ENCODE results near the gene MAPK4. TPM values are rescaled to one million over a fixed set of nuclear protein-coding genes. Genes with fewer than 3 reads are reported as not detected.

Gene MAPK4
- total RNA-seq, 1 donor from 2014 or later, result not detected

- H3K4me3 Mint-ChIP-seq (ENCODE audit: low read depth), result no peak overlapping the region
- no peak overlapping the region for H3K27ac Mint-ChIP-seq
- no peaks in the 10 kb centered on the region for H3K4me1 Mint-ChIP-seq (ENCODE audit: low read depth)
- no peaks in the 10 kb centered on the region for H3K36me3 Mint-ChIP-seq (ENCODE audit: low read depth)
- H3K9me3 Mint-ChIP-seq, result no peaks in the 10 kb centered on the region
- intact Hi-C loops (cut with micrococcal nuclease), result no loop called here
- no peak for DNase-seq (ENCODE audit: low spot score)
- peaks cover 13% of the 10 kb centered on the region for H3K27me3 Mint-ChIP-seq (ENCODE audit: low read depth)
These were observed 60.0 kb downstream of the MAPK4 start for GRCh38 chr18:50619861-50620275.

GRCh38 chr18:50620319-50620718 is 60.4 kb downstream of the MAPK4 start:
- Mint-ChIP-seq H3K9me3 (no peaks in the 10 kb centered on the region), H3K4me1 (ENCODE audit: low read depth) (no peaks in the 10 kb centered on the region), H3K27ac (no peak overlapping the region), H3K4me3 (ENCODE audit: low read depth) (no peak overlapping the region), H3K27me3 (ENCODE audit: low read depth) (peaks cover 13% of the 10 kb centered on the region), H3K36me3 (ENCODE audit: low read depth) (no peaks in the 10 kb centered on the region)
- intact Hi-C loops (cut with micrococcal nuclease), result no loop called here
- DNase-seq (ENCODE audit: low spot score), result no peak

GRCh38 chr18:50621366-50621765 is 61.5 kb downstream of the MAPK4 start:
- H3K27me3 Mint-ChIP-seq (ENCODE audit: low read depth), result peaks cover 13% of the 10 kb centered on the region

GRCh38 chr18:50622320-50622719 is 62.4 kb downstream of the MAPK4 start:
- intact Hi-C loops (cut with micrococcal nuclease), result no loop called here
- Mint-ChIP-seq H3K27ac (no peak overlapping the region), H3K4me1 (ENCODE audit: low read depth) (no peaks in the 10 kb centered on the region), H3K27me3 (ENCODE audit: low read depth) (peaks cover 13% of the 10 kb centered on the region), H3K36me3 (ENCODE audit: low read depth) (no peaks in the 10 kb centered on the region), H3K9me3 (no peaks in the 10 kb centered on the region), H3K4me3 (ENCODE audit: low read depth) (no peak overlapping the region)
- no peak for DNase-seq (ENCODE audit: low spot score)

More at GRCh38 chr18:50621366-50621765, 61.5 kb downstream of the MAPK4 start:
- DNase-seq (ENCODE audit: low spot score), result no peak
- Mint-ChIP-seq H3K27ac (no peak overlapping the region), H3K36me3 (ENCODE audit: low read depth) (no peaks in the 10 kb centered on the region), H3K4me1 (ENCODE audit: low read depth) (no peaks in the 10 kb centered on the region), H3K9me3 (no peaks in the 10 kb centered on the region), H3K4me3 (ENCODE audit: low read depth) (no peak overlapping the region)
- intact Hi-C loops (cut with micrococcal nuclease), result no loop called here

- H3K9me3 Mint-ChIP-seq, result no peaks in the 10 kb centered on the region
- H3K4me3 Mint-ChIP-seq (ENCODE audit: low read depth), result no peak overlapping the region
- no peak overlapping the region for H3K27ac Mint-ChIP-seq
- DNase-seq (ENCODE audit: low spot score), result no peak
- H3K27me3 Mint-ChIP-seq (ENCODE audit: low read depth), result peaks cover 13% of the 10 kb centered on the region
- H3K4me1 Mint-ChIP-seq (ENCODE audit: low read depth), result no peaks in the 10 kb centered on the region
- intact Hi-C loops (cut with micrococcal nuclease), result no loop called here
- no peaks in the 10 kb centered on the region for H3K36me3 Mint-ChIP-seq (ENCODE audit: low read depth)
These were observed 63.0 kb downstream of the MAPK4 start for GRCh38 chr18:50622865-50623393.

GRCh38 chr18:50623694-50624352 is 63.9 kb downstream of the MAPK4 start:
- intact Hi-C loops (cut with micrococcal nuclease), result no loop called here
- no peaks in the 10 kb centered on the region for H3K9me3 Mint-ChIP-seq
- H3K27ac Mint-ChIP-seq, result no peak overlapping the region
- DNase-seq (ENCODE audit: low spot score), result no peak
- no peaks in the 10 kb centered on the region for H3K4me1 Mint-ChIP-seq (ENCODE audit: low read depth)
- H3K36me3 Mint-ChIP-seq (ENCODE audit: low read depth), result no peaks in the 10 kb centered on the region
- H3K27me3 Mint-ChIP-seq (ENCODE audit: low read depth), result peaks cover 13% of the 10 kb centered on the region
- H3K4me3 Mint-ChIP-seq (ENCODE audit: low read depth), result no peak overlapping the region

GRCh38 chr18:50624981-50625380 is 65.1 kb downstream of the MAPK4 start:
- DNase-seq (ENCODE audit: low spot score), result no peak
- Mint-ChIP-seq H3K27ac (no peak overlapping the region), H3K4me3 (ENCODE audit: low read depth) (no peak overlapping the region), H3K9me3 (no peaks in the 10 kb centered on the region), H3K27me3 (ENCODE audit: low read depth) (peaks cover 13% of the 10 kb centered on the region), H3K36me3 (ENCODE audit: low read depth) (no peaks in the 10 kb centered on the region), H3K4me1 (ENCODE audit: low read depth) (no peaks in the 10 kb centered on the region)
- intact Hi-C loops (cut with micrococcal nuclease), result no loop called here

- no peak overlapping the region for H3K27ac Mint-ChIP-seq
- intact Hi-C loops (cut with micrococcal nuclease), result no loop called here
- no peaks in the 10 kb centered on the region for H3K36me3 Mint-ChIP-seq (ENCODE audit: low read depth)
- H3K4me1 Mint-ChIP-seq (ENCODE audit: low read depth), result no peaks in the 10 kb centered on the region
- peaks cover 13% of the 10 kb centered on the region for H3K27me3 Mint-ChIP-seq (ENCODE audit: low read depth)
- no peak for DNase-seq (ENCODE audit: low spot score)
- H3K9me3 Mint-ChIP-seq, result no peaks in the 10 kb centered on the region
- H3K4me3 Mint-ChIP-seq (ENCODE audit: low read depth), result no peak overlapping the region
These were observed 66.4 kb downstream of the MAPK4 start for GRCh38 chr18:50626317-50626716.

GRCh38 chr18:50627594-50628532 is 68.0 kb downstream of the MAPK4 start:
- Mint-ChIP-seq H3K36me3 (ENCODE audit: low read depth) (no peaks in the 10 kb centered on the region), H3K4me1 (ENCODE audit: low read depth) (no peaks in the 10 kb centered on the region), H3K4me3 (ENCODE audit: low read depth) (no peak overlapping the region), H3K27me3 (ENCODE audit: low read depth) (peaks cover 10% of the 10 kb centered on the region), H3K27ac (no peak overlapping the region), H3K9me3 (no peaks in the 10 kb centered on the region)
- intact Hi-C loops (cut with micrococcal nuclease), result no loop called here
- no peak for DNase-seq (ENCODE audit: low spot score)

- no peak for DNase-seq (ENCODE audit: low spot score)
- Mint-ChIP-seq H3K36me3 (ENCODE audit: low read depth) (no peaks in the 10 kb centered on the region), H3K27me3 (ENCODE audit: low read depth) (peaks cover 5% of the 10 kb centered on the region), H3K4me1 (ENCODE audit: low read depth) (no peaks in the 10 kb centered on the region), H3K4me3 (ENCODE audit: low read depth) (no peak overlapping the region), H3K9me3 (no peaks in the 10 kb centered on the region), H3K27ac (no peak overlapping the region)
- intact Hi-C loops (cut with micrococcal nuclease), result no loop called here
These were observed 68.6 kb downstream of the MAPK4 start for GRCh38 chr18:50628533-50628905.

- Mint-ChIP-seq H3K27ac (no peak overlapping the region), H3K4me1 (ENCODE audit: low read depth) (no peaks in the 10 kb centered on the region), H3K36me3 (ENCODE audit: low read depth) (no peaks in the 10 kb centered on the region), H3K4me3 (ENCODE audit: low read depth) (no peak overlapping the region), H3K27me3 (ENCODE audit: low read depth) (no peaks in the 10 kb centered on the region), H3K9me3 (no peaks in the 10 kb centered on the region)
- intact Hi-C loops (cut with micrococcal nuclease), result no loop called here
- no peak for DNase-seq (ENCODE audit: low spot score)
These were observed 69.3 kb downstream of the MAPK4 start for GRCh38 chr18:50629148-50629631.

- no peaks in the 10 kb centered on the region for H3K4me1 Mint-ChIP-seq (ENCODE audit: low read depth)
- no peak overlapping the region for H3K27ac Mint-ChIP-seq
- H3K4me3 Mint-ChIP-seq (ENCODE audit: low read depth), result no peak overlapping the region
- intact Hi-C loops (cut with micrococcal nuclease), result no loop called here
- H3K9me3 Mint-ChIP-seq, result no peaks in the 10 kb centered on the region
- H3K27me3 Mint-ChIP-seq (ENCODE audit: low read depth), result no peaks in the 10 kb centered on the region
- no peak for DNase-seq (ENCODE audit: low spot score)
- no peaks in the 10 kb centered on the region for H3K36me3 Mint-ChIP-seq (ENCODE audit: low read depth)
These were observed 71.0 kb downstream of the MAPK4 start for GRCh38 chr18:50630895-50631294.
